ENCODE results near the gene NPAS3. TPM values are rescaled to one million over a fixed set of nuclear protein-coding genes. Genes with fewer than 3 reads are reported as not detected.

NPAS3 gene
- total and polyA plus RNA-seq, 2 of the 8 experiments (the other 6 are each of a cell fraction or from before 2014, with no cell fraction given), result 0.11 to 0.60 TPM

- no peak overlapping the region for H4K5ac ChIP-seq (ENCODE audit: insufficient read length, low read depth, low read length)
- no peaks in the 10 kb centered on the region for H3K79me1 ChIP-seq (ENCODE audit: low read depth, low read length)
- H3K23me2 ChIP-seq (ENCODE audit: low read depth, low read length), result no peaks in the 10 kb centered on the region
- H3K27ac ChIP-seq (ENCODE audit: low read depth, low read length), result no peak overlapping the region
- H2BK20ac ChIP-seq (ENCODE audit: low read length), result no peak overlapping the region
- FAIRE-seq, result no peak
- no peak overlapping the region for H3K14ac ChIP-seq (ENCODE audit: insufficient read length)
- H3K79me2 ChIP-seq (ENCODE audit: control insufficient read depth in 1 of 2, insufficient read depth in 2 of 2, low read length in 2 of 2), result no peaks in the 10 kb centered on the region
- H4K91ac ChIP-seq (replicated peaks; ENCODE audit: insufficient read length, low read length), result no peak overlapping the region
- no peaks in the 10 kb centered on the region for H4K20me1 ChIP-seq (replicated peaks in 1 of 2; ENCODE audit: control insufficient read depth in 1 of 2, insufficient read depth in 2 of 2, low read length in 2 of 2)
- no peaks in the 10 kb centered on the region for H3K27me3 ChIP-seq (replicated peaks in 1 of 4; ENCODE audit: control insufficient read depth in 3 of 4, extremely low read depth in 1 of 4, insufficient read depth in 3 of 4, low read length in 3 of 4)
- no peak overlapping the region for H3K4ac ChIP-seq (replicated peaks; ENCODE audit: insufficient read length, low read depth, low read length)
- CTCF ChIA-PET (ENCODE audit: partially characterized antibody), result interaction anchor here (0.6 kb wide), 1 partner anchor 31 kb away, joined by 4 read pairs; no protein-coding TSS in a partner anchor
- no peak overlapping the region for H3K18ac ChIP-seq (ENCODE audit: extremely low read depth, low read length)
- POLR2A ChIA-PET (ENCODE audit: partially characterized antibody), result no interaction called here
- WGBS, 2 experiments (ENCODE audit: extremely low coverage in 1 of 2, insufficient coverage in 1 of 2, insufficient read length in 1 of 2, insufficient replicate concordance in 2 of 2, low coverage in 1 of 2, low lambda C conversion rate in 2 of 2, missing lambda C conversion rate in 1 of 2), result 70% methylated on average over 4 of the region's 4 CpGs; no CpG with 5 or more reads in 1 of the 2 experiments
- H2BK5ac ChIP-seq (ENCODE audit: low read depth, low read length), result no peak overlapping the region
- no peak overlapping the region for H4K8ac ChIP-seq (ENCODE audit: extremely low read depth, insufficient read depth, low read length)
- H3K4me3 ChIP-seq (ENCODE audit: extremely low read depth in 1 of 4, insufficient read depth in 2 of 4, low read depth in 3 of 4, low read length in 4 of 4), result no peak overlapping the region
- no peak overlapping the region for H3K9ac ChIP-seq (replicated peaks in 1 of 4; ENCODE audit: extremely low read depth in 1 of 4, low read depth in 3 of 4, low read length in 3 of 4)
- no peak overlapping the region for H2AK5ac ChIP-seq (ENCODE audit: low read depth, low read length)
- H3K56ac ChIP-seq (replicated peaks; ENCODE audit: insufficient read length, low read depth, low read length), result no peak overlapping the region
- no peak for DNase-seq (ENCODE audit: low read depth in 1 of 2, low spot score in 2 of 2)
- no peak overlapping the region for H2BK12ac ChIP-seq (ENCODE audit: low read depth, low read length)
- H2AFZ ChIP-seq (ENCODE audit: low read length), result no peak overlapping the region
- no peaks in the 10 kb centered on the region for H3K36me3 ChIP-seq (ENCODE audit: control insufficient read depth in 2 of 4, insufficient read depth in 4 of 4, low read length in 3 of 4)
- H3K4me1 ChIP-seq (replicated peaks in 1 of 4; ENCODE audit: control insufficient read depth in 3 of 4, insufficient read depth in 4 of 4, low read length in 3 of 4), result peaks cover 0 to 16% (median 6%) of the 10 kb centered on the region in 4 experiments; a peak in 2 of 7 replicates
- H2BK15ac ChIP-seq (ENCODE audit: low read length), result no peak overlapping the region
- H3K9me3 ChIP-seq (ENCODE audit: insufficient read depth in 2 of 2, low read depth in 1 of 2, low read length in 1 of 2), result no peaks in the 10 kb centered on the region
- no peak overlapping the region for H3K23ac ChIP-seq (ENCODE audit: insufficient read length)
- H3K4me2 ChIP-seq (ENCODE audit: insufficient read depth in 1 of 2, low read depth in 2 of 2, low read length in 2 of 2), result no peak overlapping the region
- H2BK120ac ChIP-seq (replicated peaks; ENCODE audit: low read depth, low read length), result no peak overlapping the region
- TF ChIP-seq EZH2 (IDR thresholded peaks at IDR 0.05; ENCODE audit: low read depth, low read length, severe bottlenecking), result no peak
- no peak for TF ChIP-seq SP2 (IDR thresholded peaks at IDR 0.05; ENCODE audit: low read length)
- no peak for TF ChIP-seq KDM1A (IDR thresholded peaks at IDR 0.05; ENCODE audit: borderline replicate concordance, low read length)
- no peak for TF ChIP-seq BCL11A (IDR thresholded peaks at IDR 0.05; ENCODE audit: low read depth in 2 of 2, low read length in 2 of 2)
- TF ChIP-seq SUZ12 (IDR thresholded peaks at IDR 0.05; ENCODE audit: low read length), result no peak
- no peak for TF ChIP-seq TBP (IDR thresholded peaks at IDR 0.05; ENCODE audit: low read depth, low read length)
- no peak for TF ChIP-seq POU5F1 (IDR thresholded peaks at IDR 0.05; ENCODE audit: low read depth, low read length)
- TF ChIP-seq E2F6 (IDR thresholded peaks at IDR 0.05), result no peak
- no peak for TF ChIP-seq EP300 (IDR thresholded peaks at IDR 0.05; ENCODE audit: borderline replicate concordance in 1 of 2, low read depth in 2 of 2, low read length in 2 of 2)
- no peak for TF ChIP-seq SIX5 (IDR thresholded peaks at IDR 0.05; ENCODE audit: low read depth, low read length)
- TF ChIP-seq SIRT6 (IDR thresholded peaks at IDR 0.05; ENCODE audit: low read length), result no peak
- TF ChIP-seq PHF8 (conservative IDR thresholded peaks at IDR 0.05; ENCODE audit: low read depth, low read length), result no peak
These were observed 823.6 kb downstream of the NPAS3 start for GRCh38 chr14:33762161-33762851.

Data from H1 (cell line).